Panc1 (cell line): Measurements from ENCODE around the gene DYRK1A. TPM values are rescaled to one million over a fixed set of nuclear protein-coding genes. Genes with fewer than 3 reads are reported as not detected.

Experiments
- ATAC-seq: fragments of 200-7000 bp; cut with Tn5 transposase; 2 replicates; pipeline ENCODE4 v1.9.1; 2020; ENCODE audit warnings: mild to moderate bottlenecking, moderate library complexity
- BruUV-seq: library from RNA; stranded (reverse); fragments of 400-500 nt; replicated peaks from 2 replicates; lab custom pipeline; 2021; lab: Mats Ljungman, UMichigan
- CTCF ChIA-PET: fragments of 300-600 bp; sonication (Branson Sonifier 250); formaldehyde crosslinking; loops from one replicate; lab custom pipeline; 2022; ENCODE audit warnings: antibody characterized with exemption; lab: Charles Lee
- POLR2A ChIA-PET: fragments of 300-600 bp; sonication (Branson Sonifier 250); formaldehyde crosslinking; loops from one replicate; lab custom pipeline; 2022; ENCODE audit warnings: antibody characterized with exemption; lab: Charles Lee
- DNase-seq: peaks from one replicate; pipeline ENCODE4 v3.0.0-alpha.2; 2010; ENCODE audit warnings: low read depth, low spot score
- H3K27ac ChIP-seq: 2 replicates; pipeline ENCODE4 v1.5.1; 2011; ENCODE audit warnings: mild to moderate bottlenecking, low read length, inconsistent platforms
- H3K27me3 ChIP-seq: fragments of 200-500 bp; sonication (Bioruptor generic); 2 replicates; pipeline ENCODE4 v1.6.0; 2014; ENCODE audit warnings: low read length, inconsistent platforms; ENCODE audit not compliant: control insufficient read depth, insufficient read depth
- H3K36me3 ChIP-seq: fragments of 200-500 bp; sonication (Bioruptor generic); 2 replicates; pipeline ENCODE4 v1.5.1; 2014; ENCODE audit warnings: inconsistent platforms, mild to moderate bottlenecking, low read length, moderate library complexity; ENCODE audit not compliant: control insufficient read depth, insufficient read depth
- H3K4me1 ChIP-seq: 2 replicates; pipeline ENCODE4 v1.5.1; 2011; ENCODE audit warnings: inconsistent platforms, mild to moderate bottlenecking, low read length, moderate library complexity; ENCODE audit not compliant: control insufficient read depth, insufficient read depth
- H3K4me3 ChIP-seq, 2 experiments: 2 replicates each; pipeline ENCODE4 v1.5.1; 2011 to 2012; ENCODE audit warnings: low read depth in 2 of 2, low read length in 2 of 2, mild to moderate bottlenecking in 2 of 2, inconsistent platforms in 1 of 2, moderate library complexity in 1 of 2
- H3K9me3 ChIP-seq: fragments of 200-500 bp; sonication (Bioruptor generic); 2 replicates; pipeline ENCODE4 v1.5.1; 2014; ENCODE audit warnings: low read depth, mild to moderate bottlenecking, inconsistent platforms, low read length, moderate library complexity; ENCODE audit not compliant: control insufficient read depth, insufficient read depth
- CTCF ChIP-seq: fragments of 450-650 bp; IDR thresholded peaks from 2 replicates; pipeline ENCODE4 v1.5.1; 2017; ENCODE audit warnings: mild to moderate bottlenecking
- POLR2AphosphoS5 ChIP-seq: IDR thresholded peaks from 2 replicates; pipeline ENCODE4 v1.6.1; 2012; ENCODE audit warnings: mild to moderate bottlenecking, low read depth, low read length, moderate library complexity
- REST ChIP-seq, 2 experiments: IDR thresholded peaks; 2 replicates each; pipeline ENCODE4 v1.6.1; 2011 to 2012; ENCODE audit warnings: low read depth in 2 of 2, control low read depth in 1 of 2, low read length in 1 of 2, mild to moderate bottlenecking in 1 of 2, moderate library complexity in 1 of 2; ENCODE audit not compliant: insufficient read depth in 1 of 2
- SIN3A ChIP-seq: IDR thresholded peaks from 2 replicates; pipeline ENCODE4 v1.6.1; 2012; ENCODE audit warnings: low read depth, mild to moderate bottlenecking, low read length, moderate library complexity, borderline replicate concordance; ENCODE audit not compliant: insufficient read depth
- TCF7L2 ChIP-seq: IDR thresholded peaks from 2 replicates; pipeline ENCODE4 v1.6.1; 2011; ENCODE audit warnings: mild to moderate bottlenecking, low read depth, low read length, inconsistent platforms
- in situ Hi-C: cut with HindIII; loops from 2 replicates; pipeline ENCODE4 v1.10.0; 2016; ENCODE audit warnings: low sequenced_read_pairs, low pct_unique_long_range_greater_than_20kb
- intact Hi-C: fragments of 100-400 bp; cut with micrococcal nuclease; formaldehyde crosslinking; loops from one replicate; pipeline ENCODE4 v1.10.0; 2022; ENCODE audit not compliant: unreplicated experiment
- total RNA-seq: library from RNA; stranded (reverse); gene quantifications from one replicate; pipeline ENCODE4 v1.2.1, GENCODE V29; 2021; ENCODE audit not compliant: unreplicated experiment

The DYRK1A gene
- total RNA-seq, 1 experiment from 2014 or later: 36.1 TPM

GRCh38 chr21:37483776-37484175 lies 117.2 kb downstream of the DYRK1A start:
- intact Hi-C loops: no loop called here
- CTCF ChIA-PET: interaction anchor here (0.6 kb wide), 1 partner anchor 819 kb away, joined by 8 read pairs; no protein-coding TSS in a partner anchor

More at GRCh38 chr21:37483776-37484175, 117.2 kb downstream of the DYRK1A start:
- Histone ChIP-seq H3K36me3 (peaks cover 13% of the 10 kb centered on the region), H3K27me3 (no peaks in the 10 kb centered on the region), H3K4me1 (no peaks in the 10 kb centered on the region), H3K4me3 (no peak overlapping the region), H3K27ac (no peak overlapping the region), H3K9me3 (no peaks in the 10 kb centered on the region)
- ATAC-seq: no peak
- BruUV-seq: no TSS peak
- no peak for DNase-seq
- TF ChIP-seq SIN3A: no peak
- TF ChIP-seq TCF7L2: no peak
- TF ChIP-seq REST (IDR thresholded peaks at IDR 0.05; ENCODE audit: insufficient read depth in 1 of 2, low read depth in 2 of 2, low read length in 1 of 2): no peak
- no peak for TF ChIP-seq CTCF
- no peak for TF ChIP-seq POLR2AphosphoS5
- in situ Hi-C loops: no loop called here
- POLR2A ChIA-PET: no interaction called here
